ENCODE results near the gene FCN2. TPM values are rescaled to one million over a fixed set of nuclear protein-coding genes. Genes with fewer than 3 reads are reported as not detected.
A peak's percentile ranks its signal among the peaks of the same experiment; 100 is the strongest.

The FCN2 gene
- total RNA-seq, 1 experiment from 2014 or later, result not detected

GRCh38 chr9:134861595-134862334, 18.8 kb upstream of the FCN2 start:
- no peak for DNase-seq
- no peak overlapping the region for H3K4me3 ChIP-seq

GRCh38 chr9:134863306-134863902, 17.2 kb upstream of the FCN2 start:
- no peaks in the 10 kb centered on the region for H3K27me3 ChIP-seq
- no peaks in the 10 kb centered on the region for H3K36me3 ChIP-seq
- no peaks in the 10 kb centered on the region for H3K9me3 ChIP-seq
- DNase-seq, result peak; percentile 91
- H3K4me3 ChIP-seq, result no peak overlapping the region

More at GRCh38 chr9:134861595-134862334, 18.8 kb upstream of the FCN2 start:
- H3K27me3 ChIP-seq, result no peaks in the 10 kb centered on the region
- H3K36me3 ChIP-seq, result no peaks in the 10 kb centered on the region
- H3K9me3 ChIP-seq, result no peaks in the 10 kb centered on the region

GRCh38 chr9:134863941-134864820, 16.4 kb upstream of the FCN2 start:
- H3K36me3 ChIP-seq, result no peaks in the 10 kb centered on the region
- peak; percentile 81 for DNase-seq
- no peaks in the 10 kb centered on the region for H3K9me3 ChIP-seq

GRCh38 chr9:134864821-134865190, 15.8 kb upstream of the FCN2 start:
- Histone ChIP-seq H3K36me3 (no peaks in the 10 kb centered on the region), H3K27me3 (no peaks in the 10 kb centered on the region), H3K4me3 (no peak overlapping the region), H3K9me3 (no peaks in the 10 kb centered on the region)
- DNase-seq, result no peak

More at GRCh38 chr9:134863941-134864820, 16.4 kb upstream of the FCN2 start:
- no peaks in the 10 kb centered on the region for H3K27me3 ChIP-seq
- H3K4me3 ChIP-seq, result no peak overlapping the region

- no peaks in the 10 kb centered on the region for H3K36me3 ChIP-seq
- DNase-seq, result no peak
- no peak overlapping the region for H3K4me3 ChIP-seq
- H3K9me3 ChIP-seq, result no peaks in the 10 kb centered on the region
- H3K27me3 ChIP-seq, result no peaks in the 10 kb centered on the region
These were observed 12.5 kb upstream of the FCN2 start for GRCh38 chr9:134867917-134868750.

GRCh38 chr9:134868751-134869553, 11.7 kb upstream of the FCN2 start:
- Histone ChIP-seq H3K27me3 (no peaks in the 10 kb centered on the region), H3K36me3 (no peaks in the 10 kb centered on the region), H3K9me3 (no peaks in the 10 kb centered on the region), H3K4me3 (no peak overlapping the region)
- DNase-seq, result no peak

- Histone ChIP-seq H3K4me3 (no peak overlapping the region), H3K36me3 (no peaks in the 10 kb centered on the region), H3K27me3 (no peaks in the 10 kb centered on the region), H3K9me3 (no peaks in the 10 kb centered on the region)
- DNase-seq, result no peak
These were observed 10.9 kb upstream of the FCN2 start for GRCh38 chr9:134869554-134870300.

GRCh38 chr9:134870301-134870694, 10.3 kb upstream of the FCN2 start:
- no peaks in the 10 kb centered on the region for H3K9me3 ChIP-seq
- no peaks in the 10 kb centered on the region for H3K27me3 ChIP-seq
- DNase-seq, result no peak
- H3K36me3 ChIP-seq, result no peaks in the 10 kb centered on the region
- no peak overlapping the region for H3K4me3 ChIP-seq

- DNase-seq, result no peak
- Histone ChIP-seq H3K4me3 (no peak overlapping the region), H3K9me3 (no peaks in the 10 kb centered on the region), H3K27me3 (no peaks in the 10 kb centered on the region), H3K36me3 (no peaks in the 10 kb centered on the region)
These were observed 9.6 kb upstream of the FCN2 start for GRCh38 chr9:134870746-134871662.

GRCh38 chr9:134871697-134872340, 8.8 kb upstream of the FCN2 start:
- Histone ChIP-seq H3K9me3 (no peaks in the 10 kb centered on the region), H3K36me3 (no peaks in the 10 kb centered on the region), H3K4me3 (no peak overlapping the region), H3K27me3 (0 out of 2 replicates have a peak, but pooled peaks cover under 1% of the 10 kb centered on the region)
- DNase-seq, result no peak

- Histone ChIP-seq H3K27me3 (0 out of 2 replicates have a peak, but pooled peaks cover 4% of the 10 kb centered on the region), H3K9me3 (no peaks in the 10 kb centered on the region), H3K36me3 (no peaks in the 10 kb centered on the region), H3K4me3 (no peak overlapping the region)
- DNase-seq, result no peak
These were observed 8.0 kb upstream of the FCN2 start for GRCh38 chr9:134872482-134873231.

- H3K9me3 ChIP-seq, result no peaks in the 10 kb centered on the region
- no peaks in the 10 kb centered on the region for H3K36me3 ChIP-seq
- H3K4me3 ChIP-seq, result no peak overlapping the region
- 0 out of 2 replicates have a peak, but pooled peaks cover 4% of the 10 kb centered on the region for H3K27me3 ChIP-seq
- DNase-seq, result no peak
These were observed 5.2 kb upstream of the FCN2 start for GRCh38 chr9:134875371-134875770.

GRCh38 chr9:134877541-134877940, 3.1 kb upstream of the FCN2 start:
- H3K9me3 ChIP-seq, result no peaks in the 10 kb centered on the region
- H3K27me3 ChIP-seq, result 0 out of 2 replicates have a peak, but pooled peaks cover 4% of the 10 kb centered on the region

More at GRCh38 chr9:134877541-134877940, 3.1 kb upstream of the FCN2 start:
- Histone ChIP-seq H3K36me3 (no peaks in the 10 kb centered on the region), H3K4me3 (no peak overlapping the region)
- no peak for DNase-seq

All from MG63 (cell line).